Fibroblast of gingiva (primary cell): ENCODE results near the gene WDR7.
"Not testable (repeated sequence)": the region's sequence is repeated elsewhere in the genome, so short reads cannot be mapped to it uniquely, and the experiment has no call there.

Source experiments
- DNase-seq: peaks from one replicate; pipeline ENCODE4 v3.0.0-alpha.2; 2011; ENCODE audit warnings: low read depth

WDR7 gene

DNA sequence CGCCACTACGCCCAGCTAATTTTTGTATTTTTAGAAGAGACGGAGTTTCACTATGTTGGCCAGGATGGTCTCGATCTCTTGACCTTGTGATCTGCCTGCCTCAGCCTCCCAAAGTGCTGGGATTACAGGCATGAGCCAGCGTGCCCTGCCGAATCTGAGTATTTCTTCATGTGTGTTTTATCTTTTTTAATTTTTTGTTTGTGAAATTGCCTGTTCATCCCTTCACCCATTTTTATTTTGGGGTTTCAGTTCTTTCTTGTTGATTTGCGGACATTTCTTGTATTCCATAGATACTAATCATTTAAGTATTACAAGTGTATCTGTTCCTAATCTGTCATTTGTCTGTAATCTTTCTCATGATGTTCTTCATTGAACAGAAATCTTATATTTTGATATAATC lies 3.1 kb downstream of the WDR7 start:
- DNase-seq = not testable (repeated sequence)

DNA sequence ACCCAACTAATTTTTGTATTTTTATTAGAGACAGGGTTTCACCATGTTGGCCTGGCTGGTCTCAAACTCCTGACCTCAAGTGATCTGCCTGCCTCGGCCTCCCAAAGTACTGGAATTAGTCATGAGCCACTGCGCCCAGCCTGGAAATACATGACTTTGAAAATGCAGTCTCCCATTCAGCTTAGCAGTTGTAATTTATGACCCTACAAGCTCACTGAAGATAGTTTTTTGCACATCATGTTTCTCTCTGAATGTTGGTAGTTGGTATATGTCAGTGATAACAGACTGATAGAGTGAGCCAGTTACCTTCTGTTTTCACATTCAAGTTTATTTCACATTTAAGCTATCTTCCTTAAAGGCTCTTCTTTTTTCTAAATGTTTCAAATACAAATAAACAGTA lies 7.1 kb downstream of the WDR7 start:
- no peak for DNase-seq

DNA sequence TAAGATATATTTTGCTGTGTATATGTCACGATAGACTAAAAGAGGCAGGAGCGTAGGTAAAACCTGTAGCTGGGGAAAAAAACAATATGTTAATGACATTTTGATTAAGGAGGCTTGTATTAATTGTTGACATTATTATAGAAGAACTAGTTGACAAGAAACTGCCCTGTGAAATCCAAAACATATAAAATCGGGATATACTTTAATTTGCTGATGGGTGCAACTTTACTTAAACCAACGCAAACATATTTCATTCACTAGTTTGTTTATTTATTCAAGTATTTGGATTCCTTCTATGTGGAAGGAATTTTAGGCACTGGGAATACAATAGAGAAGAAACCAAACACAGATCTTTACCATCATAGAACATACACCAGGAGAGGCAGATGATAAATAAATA lies 8.0 kb downstream of the WDR7 start:
- no peak for DNase-seq

DNA sequence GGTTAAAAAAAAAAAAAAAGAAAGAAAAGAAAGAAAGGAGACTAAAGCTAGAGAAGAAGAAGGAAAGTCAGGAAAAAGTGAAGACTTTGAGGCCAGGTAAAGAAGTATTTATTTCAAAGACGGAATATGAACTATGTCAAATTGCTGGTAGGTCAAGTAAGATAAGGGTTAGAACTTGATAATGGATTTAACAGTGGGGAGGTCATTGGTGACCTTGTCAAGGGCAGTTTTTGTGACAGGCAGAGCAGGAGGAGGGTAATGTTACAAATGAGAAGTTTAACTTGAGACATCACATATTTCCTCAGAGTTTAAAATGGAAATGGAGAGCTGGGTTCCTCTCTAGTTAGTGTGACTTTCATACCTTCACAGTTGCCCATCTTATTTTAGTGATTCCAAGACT lies 9.5 kb downstream of the WDR7 start:
- no peak for DNase-seq

DNA sequence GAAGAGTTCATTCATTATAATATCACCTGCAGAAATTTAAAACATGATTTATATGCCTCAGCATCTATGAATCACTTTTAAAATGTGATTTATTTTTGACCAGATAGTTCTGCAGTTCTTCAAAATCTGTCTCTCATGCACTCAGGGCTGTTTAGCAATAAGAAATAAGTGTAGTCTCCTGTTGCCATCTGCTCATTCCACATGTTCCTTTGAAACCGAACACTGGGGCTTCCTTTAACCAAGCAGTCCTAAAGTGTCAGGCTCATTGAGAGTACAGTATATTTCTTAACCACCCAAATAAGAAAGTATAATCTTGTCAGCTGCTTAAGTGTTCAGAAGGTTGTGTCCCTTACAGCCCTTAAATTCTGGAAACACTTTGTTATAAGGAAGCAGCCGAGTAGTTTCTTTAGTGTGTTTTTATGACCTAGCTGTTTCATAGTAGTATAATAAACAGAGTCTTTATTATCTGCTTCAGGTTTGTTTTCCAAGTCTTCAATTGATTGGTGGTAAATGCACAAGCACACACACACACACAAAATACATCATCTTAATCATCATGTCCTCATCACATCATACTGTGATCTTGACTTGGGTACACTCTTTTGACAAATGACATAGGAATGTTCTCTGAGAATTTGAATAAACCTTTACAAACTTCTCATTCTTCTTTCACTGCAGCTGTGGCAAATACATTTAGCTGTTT lies 10.4 kb downstream of the WDR7 start:
- DNase-seq = peak; percentile 12

DNA sequence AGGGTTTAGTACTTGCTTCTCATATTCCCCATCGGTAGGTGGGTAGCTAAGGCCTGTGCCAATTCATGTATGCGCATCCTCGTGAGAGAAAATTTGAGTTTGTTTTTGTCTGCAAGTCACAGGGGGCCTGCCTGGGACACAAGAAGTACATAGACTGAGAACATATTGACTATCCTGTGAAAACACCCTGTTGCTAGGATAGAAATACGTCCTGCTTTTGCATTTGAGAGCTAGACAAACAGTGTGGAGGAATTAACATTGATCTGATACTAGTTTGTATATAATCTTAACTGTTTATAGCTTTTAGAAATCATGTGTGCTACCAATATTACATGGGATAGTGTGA lies 10.9 kb downstream of the WDR7 start:
- no peak for DNase-seq

DNA sequence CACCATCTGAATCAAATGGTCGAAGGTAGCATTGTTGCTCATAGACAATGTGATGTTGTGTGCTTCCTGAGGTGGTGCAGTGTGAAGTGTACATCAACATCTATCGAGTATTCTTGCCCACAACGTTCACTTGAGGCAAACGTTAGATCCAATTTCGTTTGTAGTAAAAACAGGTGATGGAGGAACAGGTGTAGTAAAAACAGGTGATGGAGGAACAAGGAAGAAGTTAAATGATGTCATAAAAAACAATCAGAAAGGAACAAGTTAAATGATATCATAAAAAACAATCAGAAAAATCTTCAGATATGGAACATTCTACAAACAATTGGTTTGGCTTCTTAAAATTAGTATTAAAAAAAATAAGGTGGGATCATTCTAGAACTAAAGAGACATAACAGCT lies 11.3 kb downstream of the WDR7 start:
- DNase-seq = no peak

DNA sequence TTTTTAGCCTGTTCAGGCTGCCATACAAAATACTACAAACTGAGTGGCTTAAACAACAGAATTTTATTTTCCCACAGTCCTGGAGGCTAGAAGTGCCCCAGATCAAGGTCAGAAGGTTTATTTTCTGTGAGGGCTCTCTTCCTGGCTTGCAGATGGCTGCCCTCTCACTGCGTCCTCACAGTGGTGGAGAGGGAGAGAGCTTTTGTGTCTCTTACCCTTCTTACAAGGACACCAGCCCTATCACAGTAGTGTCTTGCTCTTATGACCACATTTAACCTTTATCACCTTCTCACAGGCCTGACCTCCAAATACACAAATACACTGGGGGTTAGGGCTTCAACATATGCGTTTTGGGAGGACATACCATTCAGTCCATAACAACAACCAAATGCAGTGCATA lies 11.7 kb downstream of the WDR7 start:
- no peak for DNase-seq

DNA sequence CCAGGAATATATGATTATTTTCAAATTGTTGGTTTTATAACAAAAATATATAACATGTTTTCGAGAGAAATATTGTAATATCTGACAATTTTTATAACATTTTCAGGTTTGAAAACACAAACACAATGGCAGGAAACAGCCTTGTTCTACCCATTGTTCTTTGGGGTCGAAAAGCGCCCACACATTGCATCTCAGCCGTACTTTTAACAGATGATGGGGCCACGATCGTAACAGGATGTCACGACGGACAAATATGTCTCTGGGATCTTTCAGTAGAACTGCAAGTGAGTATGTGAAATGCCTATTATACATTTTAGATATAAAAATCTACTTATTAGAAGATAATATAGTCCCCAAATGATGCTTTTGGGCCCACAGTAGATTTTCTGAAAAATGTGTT lies 21.2 kb downstream of the WDR7 start:
- no peak for DNase-seq

DNA sequence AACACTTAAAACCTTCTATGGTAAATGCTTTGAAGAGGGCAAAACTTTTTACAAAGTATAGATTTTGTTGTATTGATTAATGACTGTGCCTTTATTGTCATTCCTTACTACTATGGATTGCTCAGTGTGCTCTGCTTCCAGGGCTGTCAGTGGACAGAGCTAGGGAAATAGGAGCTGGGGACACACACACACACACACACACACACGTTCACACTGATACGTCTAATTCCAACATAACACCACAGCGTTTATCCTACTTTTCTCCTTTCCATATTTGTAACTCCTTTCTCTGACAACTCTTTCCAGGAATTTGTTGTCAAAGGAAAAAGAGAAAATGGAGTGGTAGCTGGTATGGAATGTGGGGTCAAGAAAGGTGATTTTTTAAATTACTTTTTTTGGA lies 21.8 kb downstream of the WDR7 start:
- DNase-seq = no peak

DNA sequence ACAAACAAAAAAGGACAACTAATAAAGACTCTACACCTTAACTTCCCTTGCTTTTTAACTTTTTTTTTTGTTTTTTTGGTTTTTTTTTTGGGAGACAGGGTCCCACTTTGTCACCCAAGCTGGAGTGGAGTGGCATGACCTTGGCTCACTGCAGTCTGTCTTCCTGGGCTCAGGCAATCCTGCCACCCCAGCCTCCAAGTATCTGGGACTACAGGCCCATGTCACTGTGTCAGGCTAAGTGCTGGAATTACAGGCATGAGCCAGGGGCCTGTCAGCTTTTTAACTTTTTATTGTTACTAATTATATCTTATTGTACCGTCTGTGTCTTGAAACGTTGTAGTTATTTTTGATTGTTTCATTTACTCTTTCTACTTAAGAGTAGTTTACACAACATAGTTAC lies 25.5 kb downstream of the WDR7 start:
- DNase-seq = no peak

DNA sequence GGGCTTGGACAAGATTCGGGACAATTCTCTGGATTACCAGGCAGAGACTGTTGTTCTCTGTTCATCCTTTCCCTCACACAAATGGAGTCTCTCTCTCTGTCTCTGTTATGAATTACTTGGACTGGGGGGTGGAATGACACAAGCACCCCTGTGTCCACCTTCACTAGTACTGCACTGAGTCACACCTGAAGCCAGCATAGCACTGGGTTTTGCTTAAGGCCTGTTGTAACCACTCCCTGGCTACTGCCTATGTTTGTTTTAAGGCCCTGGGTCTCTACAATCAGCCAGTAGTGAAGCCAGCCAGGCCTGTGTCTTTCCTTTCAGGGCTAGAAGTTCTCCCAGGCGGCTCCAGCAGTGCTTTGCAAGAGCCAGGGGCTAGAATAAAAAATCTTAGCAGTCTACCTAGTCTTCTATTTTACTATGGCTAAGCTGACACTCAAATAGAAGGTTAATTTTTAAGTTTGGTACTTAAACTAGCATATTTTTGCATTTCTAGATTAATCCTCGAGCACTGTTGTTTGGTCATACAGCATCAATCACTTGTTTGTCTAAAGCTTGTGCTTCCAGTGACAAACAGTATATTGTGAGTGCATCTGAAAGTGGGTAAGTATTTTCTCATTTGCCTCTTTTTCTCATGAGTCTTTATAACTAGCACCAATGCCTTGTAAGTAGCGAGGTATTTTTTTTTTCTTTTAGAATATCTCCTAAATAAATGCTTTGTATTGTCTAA lies 27.8 kb downstream of the WDR7 start:
- no peak for DNase-seq

DNA sequence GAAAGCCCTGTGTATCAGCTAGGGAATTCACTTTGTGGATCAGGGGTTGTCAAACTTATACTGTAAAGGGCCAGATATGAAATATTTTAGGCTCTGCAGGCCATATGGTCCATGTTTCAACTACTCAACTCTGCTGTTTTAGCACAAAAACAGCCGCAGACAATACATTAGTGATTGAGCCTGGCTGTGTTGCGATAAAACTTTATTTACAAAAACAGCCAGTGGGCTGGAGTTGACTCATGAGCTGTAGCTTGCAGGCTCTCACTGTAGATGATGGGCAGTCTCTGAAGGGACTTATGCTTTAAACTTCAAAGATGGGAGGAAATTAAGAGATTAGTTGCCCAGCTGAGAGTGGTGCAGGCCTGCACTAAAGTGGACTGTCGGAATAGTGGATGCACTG lies 33.1 kb downstream of the WDR7 start:
- no peak for DNase-seq

DNA sequence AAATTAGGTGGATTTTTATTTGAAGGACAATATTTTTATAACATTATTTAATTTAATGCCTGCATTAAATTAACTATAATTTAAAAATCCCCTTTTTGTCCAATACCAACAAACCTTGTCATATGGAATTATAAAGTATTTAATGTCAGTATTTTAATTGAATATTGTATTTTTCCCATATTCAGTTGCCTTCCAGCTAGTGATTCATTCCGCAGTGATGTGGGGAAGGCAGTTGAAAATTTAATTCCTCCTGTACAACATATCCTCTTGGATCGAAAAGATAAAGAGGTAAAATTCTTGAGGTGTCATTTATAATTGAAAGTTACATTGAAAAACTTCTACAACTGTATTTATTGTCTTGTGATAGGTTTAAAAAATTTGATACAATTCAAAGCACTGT lies 40.4 kb downstream of the WDR7 start:
- DNase-seq = no peak

DNA sequence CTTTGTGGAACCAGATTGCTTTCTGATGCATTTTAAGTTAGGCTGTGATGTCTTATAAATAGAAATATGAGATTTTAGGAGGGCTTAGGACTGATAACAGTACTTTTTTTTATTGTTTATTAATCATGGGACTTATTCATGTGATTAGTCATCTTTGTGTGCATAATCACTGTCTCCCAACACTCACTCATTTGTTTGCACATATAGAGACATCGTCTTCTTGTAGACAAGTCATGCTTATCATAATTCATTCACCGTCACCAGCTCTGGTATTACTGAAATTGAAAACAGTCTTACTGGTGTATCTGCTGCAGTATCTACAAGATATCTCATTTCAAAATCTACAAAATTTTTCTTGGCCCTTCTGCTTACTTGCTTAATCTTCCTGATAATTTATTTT lies 45.8 kb downstream of the WDR7 start:
- no peak for DNase-seq

DNA sequence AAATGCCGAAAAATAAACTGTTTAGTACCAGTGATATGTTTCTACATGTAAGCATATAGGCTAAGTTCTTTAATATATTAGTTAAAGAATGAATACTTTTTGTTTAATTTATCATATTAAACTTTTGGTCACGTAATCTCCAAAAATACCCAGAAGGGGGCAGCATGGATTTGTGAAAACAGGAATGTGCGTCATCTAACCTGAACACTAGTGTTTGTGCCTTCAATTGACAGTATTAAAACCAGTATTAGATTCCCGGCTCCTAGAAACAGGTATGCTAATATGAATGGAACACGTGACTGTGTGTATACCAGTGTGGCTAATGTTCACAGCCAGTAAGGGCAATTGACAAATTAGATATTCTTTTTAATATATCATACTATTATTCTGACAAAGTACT lies 51.8 kb downstream of the WDR7 start:
- peak; percentile 29 for DNase-seq

DNA sequence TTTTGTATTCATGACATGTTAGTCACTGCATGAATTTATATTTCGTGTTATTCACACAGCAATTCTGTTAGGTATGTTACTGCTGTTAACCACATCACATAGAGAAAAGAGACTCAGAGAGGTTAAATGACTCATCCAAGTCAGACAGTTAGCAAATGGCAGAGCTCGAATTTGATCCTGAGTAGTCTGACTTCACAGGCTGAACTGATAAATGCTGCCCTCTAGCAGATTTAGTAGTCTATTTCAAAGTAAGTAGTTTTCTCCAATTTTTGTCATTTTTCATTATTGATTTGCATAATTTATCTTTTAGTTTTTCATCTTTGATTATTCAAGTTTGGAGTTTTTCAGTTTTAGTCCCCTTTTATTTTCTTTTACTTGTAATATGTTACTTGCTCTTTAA lies 58.3 kb downstream of the WDR7 start:
- DNase-seq = peak; percentile 61

DNA sequence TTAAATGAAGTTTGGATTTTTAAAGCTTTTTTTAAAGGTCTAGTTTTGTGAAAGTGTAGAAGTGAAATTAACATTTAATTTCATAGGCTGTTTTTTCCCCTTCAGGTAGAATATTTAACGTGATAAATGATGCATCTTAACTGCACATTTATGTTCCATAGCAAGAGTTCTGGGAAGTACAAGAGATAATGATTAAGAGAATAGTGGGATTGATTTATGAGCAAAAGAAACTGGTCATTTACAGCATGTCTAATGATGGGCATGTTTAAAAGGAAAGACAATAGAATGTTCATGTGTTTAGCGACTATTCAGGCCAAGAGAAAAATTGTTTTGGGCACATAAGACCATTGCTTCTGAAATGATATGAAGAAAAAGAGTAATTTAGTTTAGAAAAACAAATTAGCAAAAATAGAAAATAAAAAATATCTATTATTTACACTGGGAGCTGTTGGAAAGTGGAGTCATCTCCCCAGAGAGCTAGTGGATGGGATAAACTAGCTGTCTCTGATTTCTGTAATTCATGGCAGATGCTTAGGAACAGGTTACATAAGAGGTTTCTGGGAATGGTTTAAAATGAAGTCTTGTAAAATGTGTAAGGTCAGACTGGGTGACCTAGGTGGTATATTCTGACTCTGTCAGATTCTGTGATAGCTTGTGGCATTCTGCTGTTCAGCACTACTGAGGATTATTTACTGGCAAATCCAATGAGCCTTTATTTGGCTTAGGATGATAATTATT lies 60.7 kb downstream of the WDR7 start:
- peak; percentile 73 for DNase-seq

DNA sequence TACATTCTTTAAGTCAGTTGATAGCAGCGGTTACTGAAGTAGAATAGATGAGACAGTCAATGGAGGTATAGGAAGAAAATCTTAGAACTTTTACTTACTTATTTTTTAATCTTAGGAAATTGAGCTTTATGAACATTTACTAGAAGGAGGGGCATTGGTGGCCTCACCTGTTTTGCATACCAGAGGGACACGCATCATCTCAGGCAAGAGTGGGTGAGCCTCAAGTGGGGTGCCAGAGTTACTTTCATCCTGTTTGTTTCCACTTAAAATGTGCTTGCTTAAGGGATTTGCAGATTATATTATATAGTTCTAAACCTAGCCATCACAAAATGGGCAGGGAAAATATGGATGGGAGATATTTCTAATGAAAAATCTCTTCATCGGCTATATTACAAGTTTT lies 61.6 kb downstream of the WDR7 start:
- DNase-seq = no peak

DNA sequence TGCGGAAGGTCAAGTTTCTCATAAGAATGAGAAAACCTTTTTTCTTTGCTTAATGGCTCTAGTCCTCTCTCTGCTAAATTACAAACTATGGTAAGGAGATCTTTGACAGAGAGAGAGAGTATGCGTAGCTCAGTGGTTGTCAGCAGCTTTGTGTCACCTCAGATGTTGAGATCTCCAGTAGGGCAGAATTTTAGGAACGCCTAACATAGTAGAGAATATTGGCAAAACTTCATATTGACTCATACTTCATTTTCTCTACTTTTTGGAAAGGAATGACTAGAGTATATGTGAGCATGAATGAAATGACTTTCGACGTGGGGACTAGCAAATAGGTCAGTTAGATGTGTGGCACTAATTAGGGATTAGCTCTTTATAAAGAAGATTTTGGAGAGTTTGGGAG lies 64.0 kb downstream of the WDR7 start:
- no peak for DNase-seq

DNA sequence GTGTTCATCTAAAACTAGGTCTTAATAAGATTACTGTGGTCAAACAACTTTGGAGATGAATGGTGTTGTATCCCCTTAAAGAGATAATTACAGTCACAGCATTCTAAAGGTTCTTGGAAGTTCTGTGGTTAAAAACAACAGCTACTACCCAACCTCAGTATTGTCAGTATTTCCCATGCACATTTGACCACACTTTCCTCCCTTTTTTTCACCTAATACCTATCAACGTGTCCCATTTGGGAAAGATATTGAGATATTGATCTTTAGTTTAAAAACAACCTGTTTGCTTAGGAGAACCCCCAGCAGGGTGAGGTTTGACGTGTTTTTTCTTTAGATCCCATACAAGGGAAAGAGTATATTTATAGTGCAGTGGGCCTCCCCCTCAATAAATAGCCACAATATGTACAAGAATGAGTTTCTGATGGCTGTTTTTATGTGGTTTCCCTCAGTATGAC lies 65.6 kb downstream of the WDR7 start:
- DNase-seq = no peak

DNA sequence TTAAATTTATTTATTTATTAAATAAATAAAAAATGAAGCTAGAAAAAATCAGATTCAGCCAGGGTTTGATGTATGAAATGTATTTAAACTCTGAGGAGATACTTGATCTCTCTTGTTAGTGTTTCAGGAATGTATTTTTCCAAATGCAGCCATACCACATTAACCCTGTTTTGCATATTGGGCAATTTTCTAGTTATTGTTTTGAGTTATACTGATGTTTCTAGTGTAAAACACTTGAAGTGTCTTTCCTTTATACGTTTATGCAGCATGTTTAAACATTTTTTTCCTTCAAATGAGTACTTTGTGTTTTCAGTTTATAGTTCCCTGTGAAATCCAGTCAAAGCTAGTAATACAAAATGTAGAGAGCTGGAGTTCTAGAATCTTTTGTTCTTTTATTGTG lies 69.9 kb downstream of the WDR7 start:
- DNase-seq = peak; percentile 55

DNA sequence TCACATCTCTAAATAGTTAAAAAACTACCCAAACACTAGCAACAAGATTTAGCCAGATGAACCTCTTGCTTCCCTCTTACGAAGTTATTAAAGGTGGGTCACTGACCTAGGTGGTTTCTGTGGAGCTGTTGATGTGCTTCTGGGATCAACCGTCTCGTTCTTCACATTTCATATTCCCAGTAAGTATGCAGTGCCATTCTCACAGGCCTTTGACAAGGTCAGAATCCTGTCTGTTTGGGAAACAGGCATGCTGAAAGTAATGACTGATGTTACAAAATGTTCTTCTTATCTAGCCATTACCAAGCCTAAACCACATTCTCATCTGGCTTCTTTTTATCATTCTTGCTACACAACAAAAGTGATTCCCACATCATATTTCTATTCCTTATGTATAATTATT lies 70.3 kb downstream of the WDR7 start:
- peak; percentile 3 for DNase-seq
